Activated CD4-positive, alpha-beta T cell treated with anti-CD3 and anti-CD28 coated beads for 4 hours (primary cell): ENCODE measurements around the gene TMEM184A.

Experiments used
- DNase-seq, 2 donors: peaks; one replicate each; pipeline ENCODE4 v3.0.0-alpha.2; 2020

The TMEM184A gene

GRCh38 chr7:1555813-1556543, at the start of gene TMEM184A:
TMEM184A (minus strand) TSS chr7:1556205; CDS start chr7:1555484, 721 bp downstream.
- peak; percentile 51 to 53 for DNase-seq

- DNase-seq = no peak
Measured at GRCh38 chr7:1604383-1604782, 48.4 kb upstream of the TMEM184A start.

- DNase-seq = no peak
Measured at GRCh38 chr7:1603346-1604225, 47.6 kb upstream of the TMEM184A start.

GRCh38 chr7:1602386-1602785, 46.4 kb upstream of the TMEM184A start:
- DNase-seq = no peak

- DNase-seq = no peak
Measured at GRCh38 chr7:1601956-1602355, 46.0 kb upstream of the TMEM184A start.

- DNase-seq = no peak
Measured at GRCh38 chr7:1599640-1600395, 43.8 kb upstream of the TMEM184A start.

GRCh38 chr7:1598961-1599639, 43.1 kb upstream of the TMEM184A start:
- DNase-seq = no peak

- DNase-seq = no peak
Measured at GRCh38 chr7:1598286-1598685, 42.3 kb upstream of the TMEM184A start.

GRCh38 chr7:1597791-1598190, 41.8 kb upstream of the TMEM184A start:
- no peak for DNase-seq

- no peak for DNase-seq
Measured at GRCh38 chr7:1597066-1597760, 41.2 kb upstream of the TMEM184A start.

- no peak for DNase-seq
Measured at GRCh38 chr7:1596181-1597043, 40.4 kb upstream of the TMEM184A start.

- no peak for DNase-seq
Measured at GRCh38 chr7:1595636-1596035, 39.6 kb upstream of the TMEM184A start.

- DNase-seq = no peak
Measured at GRCh38 chr7:1595027-1595426, 39.0 kb upstream of the TMEM184A start.

GRCh38 chr7:1593904-1594421, 38.0 kb upstream of the TMEM184A start:
- DNase-seq = no peak

- peak in 1 of 2 donors; percentile 9 for DNase-seq
Measured at GRCh38 chr7:1593091-1593866, 37.3 kb upstream of the TMEM184A start.

- no peak for DNase-seq
Measured at GRCh38 chr7:1592299-1592871, 36.4 kb upstream of the TMEM184A start.

- DNase-seq = peak in 1 of 2 donors; percentile 16
Measured at GRCh38 chr7:1591876-1592275, 35.9 kb upstream of the TMEM184A start.

- no peak for DNase-seq
Measured at GRCh38 chr7:1591396-1591795, 35.4 kb upstream of the TMEM184A start.

GRCh38 chr7:1590887-1591286, 34.9 kb upstream of the TMEM184A start:
- DNase-seq = no peak

- no peak for DNase-seq
Measured at GRCh38 chr7:1590476-1590875, 34.5 kb upstream of the TMEM184A start.
